ENCODE results near the gene TUBA3E. TPM values are rescaled to one million over a fixed set of nuclear protein-coding genes. Genes with fewer than 3 reads are reported as not detected.
A peak's percentile ranks its signal among the peaks of the same experiment; 100 is the strongest.
"Not testable (repeated sequence)": the region's sequence is repeated elsewhere in the genome, so short reads cannot be mapped to it uniquely, and the experiment has no call there.

The TUBA3E gene
- polyA plus RNA-seq, 1 donor from 2014 or later: not detected

- Histone ChIP-seq H3K27me3 (ENCODE audit: insufficient read depth, low read depth, low read length) (no peaks in the 10 kb centered on the region), H3K9ac (ENCODE audit: low read length) (no peak overlapping the region), H3K9me3 (ENCODE audit: low read length) (no peaks in the 10 kb centered on the region), H3K4me2 (ENCODE audit: low read length) (no peak overlapping the region), H4K20me1 (ENCODE audit: insufficient read depth) (no peaks in the 10 kb centered on the region), H3K36me3 (ENCODE audit: insufficient read depth, low read length) (no peaks in the 10 kb centered on the region), H3F3A (ENCODE audit: insufficient read depth, low read length, poor library complexity, severe bottlenecking) (no peaks in the 10 kb centered on the region), H2AFZ (ENCODE audit: low read depth, low read length) (no peak overlapping the region), H3K9me2 (ENCODE audit: insufficient read depth, low read length) (no peaks in the 10 kb centered on the region), H3K4me3 (ENCODE audit: low read length) (no peak overlapping the region), H3K79me2 (replicated peaks; ENCODE audit: insufficient read depth, low read length) (no peaks in the 10 kb centered on the region), H3K27ac (ENCODE audit: low read length) (no peak overlapping the region)
- no peak for TF ChIP-seq SMC3 (conservative IDR thresholded peaks at IDR 0.05; ENCODE audit: poor library complexity)
These were observed 47.8 kb downstream of the TUBA3E start for GRCh38 chr2:130150181-130151144.

- H3F3A ChIP-seq (ENCODE audit: insufficient read depth, low read length, poor library complexity, severe bottlenecking); H3K4me2 ChIP-seq (ENCODE audit: low read length); H3K27me3 ChIP-seq (ENCODE audit: insufficient read depth, low read depth, low read length); H3K9ac ChIP-seq (ENCODE audit: low read length); H3K36me3 ChIP-seq (ENCODE audit: insufficient read depth, low read length); H3K9me3 ChIP-seq (ENCODE audit: low read length); H2AFZ ChIP-seq (ENCODE audit: low read depth, low read length); H3K9me2 ChIP-seq (ENCODE audit: insufficient read depth, low read length); H3K27ac ChIP-seq (ENCODE audit: low read length); H4K20me1 ChIP-seq (ENCODE audit: insufficient read depth); H3K79me2 ChIP-seq (replicated peaks; ENCODE audit: insufficient read depth, low read length); H3K4me3 ChIP-seq (ENCODE audit: low read length): not testable (repeated sequence)
These were observed 49.7 kb downstream of the TUBA3E start for GRCh38 chr2:130148515-130148914.

- H3F3A ChIP-seq (ENCODE audit: insufficient read depth, low read length, poor library complexity, severe bottlenecking); H3K79me2 ChIP-seq (replicated peaks; ENCODE audit: insufficient read depth, low read length); H3K9me3 ChIP-seq (ENCODE audit: low read length); H3K27me3 ChIP-seq (ENCODE audit: insufficient read depth, low read depth, low read length); H3K9me2 ChIP-seq (ENCODE audit: insufficient read depth, low read length); H3K36me3 ChIP-seq (ENCODE audit: insufficient read depth, low read length); H3K27ac ChIP-seq (ENCODE audit: low read length); H2AFZ ChIP-seq (ENCODE audit: low read depth, low read length); H3K4me2 ChIP-seq (ENCODE audit: low read length); H4K20me1 ChIP-seq (ENCODE audit: insufficient read depth): not testable (repeated sequence)
- peak within 1 kb of the TSS; percentile 56 for H3K4me3 ChIP-seq (ENCODE audit: low read length)
- TF ChIP-seq CTCF (IDR thresholded peaks at IDR 0.05; ENCODE audit: poor library complexity, severe bottlenecking): peak; percentile 18
- H3K9ac ChIP-seq (ENCODE audit: low read length): peak within 1 kb of the TSS; percentile 44
These were observed 53.2 kb downstream of the TUBA3E start, which contains the start of gene CCDC74B for GRCh38 chr2:130145006-130145414. Gene CCDC74B (minus strand): TSS chr2:130145112. CDS start chr2:130144996, 116 bp downstream.

GRCh38 chr2:130143266-130144039, 54.8 kb downstream of the TUBA3E start:
- not testable (repeated sequence) for H3K79me2 ChIP-seq (replicated peaks; ENCODE audit: insufficient read depth, low read length); H3K9ac ChIP-seq (ENCODE audit: low read length); H3K36me3 ChIP-seq (ENCODE audit: insufficient read depth, low read length); H3K4me2 ChIP-seq (ENCODE audit: low read length); H2AFZ ChIP-seq (ENCODE audit: low read depth, low read length); H4K20me1 ChIP-seq (ENCODE audit: insufficient read depth); H3K27me3 ChIP-seq (ENCODE audit: insufficient read depth, low read depth, low read length); H3K9me2 ChIP-seq (ENCODE audit: insufficient read depth, low read length); H3K4me3 ChIP-seq (ENCODE audit: low read length); H3K27ac ChIP-seq (ENCODE audit: low read length); H3K9me3 ChIP-seq (ENCODE audit: low read length); H3F3A ChIP-seq (ENCODE audit: insufficient read depth, low read length, poor library complexity, severe bottlenecking)

GRCh38 chr2:130142396-130143265, 55.6 kb downstream of the TUBA3E start:
- not testable (repeated sequence) for H2AFZ ChIP-seq (ENCODE audit: low read depth, low read length)

More at GRCh38 chr2:130142396-130143265, 55.6 kb downstream of the TUBA3E start:
- H3K4me2 ChIP-seq (ENCODE audit: low read length); H3K36me3 ChIP-seq (ENCODE audit: insufficient read depth, low read length); H3K79me2 ChIP-seq (replicated peaks; ENCODE audit: insufficient read depth, low read length); H3K9me2 ChIP-seq (ENCODE audit: insufficient read depth, low read length); H3F3A ChIP-seq (ENCODE audit: insufficient read depth, low read length, poor library complexity, severe bottlenecking); H4K20me1 ChIP-seq (ENCODE audit: insufficient read depth); H3K27ac ChIP-seq (ENCODE audit: low read length); H3K9me3 ChIP-seq (ENCODE audit: low read length); H3K9ac ChIP-seq (ENCODE audit: low read length); H3K4me3 ChIP-seq (ENCODE audit: low read length); H3K27me3 ChIP-seq (ENCODE audit: insufficient read depth, low read depth, low read length): not testable (repeated sequence)

All from neural cell (in vitro differentiated cells).